IPS-15b (cell line): ENCODE results near the gene FETUB.

ENCODE experiments used
- H3K27me3 ChIP-seq: one replicate; pipeline ENCODE4 v1.6.1; 2013; ENCODE audit warnings: low read length; ENCODE audit not compliant: control insufficient read depth, insufficient read depth
- H3K36me3 ChIP-seq: one replicate; pipeline ENCODE4 v1.6.1; 2013; ENCODE audit warnings: low read length; ENCODE audit not compliant: control insufficient read depth, insufficient read depth
- H3K4me1 ChIP-seq: one replicate; pipeline ENCODE4 v1.6.1; 2013; ENCODE audit warnings: mild to moderate bottlenecking, low read length; ENCODE audit not compliant: control insufficient read depth, insufficient read depth
- H3K4me3 ChIP-seq: one replicate; pipeline ENCODE4 v1.5.1; 2013; ENCODE audit warnings: low read depth, low read length
- H3K9ac ChIP-seq: one replicate; pipeline ENCODE4 v1.6.1; 2013; ENCODE audit warnings: low read depth, mild to moderate bottlenecking, low read length
- H3K9me3 ChIP-seq: one replicate; pipeline ENCODE4 v1.6.1; 2013; ENCODE audit warnings: mild to moderate bottlenecking, low read length; ENCODE audit not compliant: control insufficient read depth, insufficient read depth

FETUB gene

DNA sequence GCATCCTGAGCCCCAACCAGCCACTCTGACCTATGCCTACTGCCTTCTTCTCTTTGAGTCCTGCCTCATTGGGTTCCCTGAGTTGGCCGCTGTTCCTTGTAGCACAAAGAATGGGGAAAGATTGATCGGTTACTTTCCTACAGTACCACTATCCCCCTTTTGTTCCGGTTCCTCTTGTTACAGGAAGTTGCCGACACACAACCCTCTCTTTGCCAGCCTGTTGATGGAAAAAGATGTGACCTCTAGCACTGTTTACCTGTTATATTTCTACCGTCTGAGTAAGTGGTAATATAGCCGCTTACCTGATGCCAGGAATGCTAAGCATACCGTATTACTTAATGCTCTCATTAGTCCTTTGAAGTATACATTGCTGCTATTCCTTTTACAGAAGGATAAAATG is 37.0 kb upstream of the FETUB start:
- Histone ChIP-seq H3K27me3 (no peaks in the 10 kb centered on the region), H3K9me3 (no peaks in the 10 kb centered on the region), H3K4me1 (no peaks in the 10 kb centered on the region), H3K4me3 (no peak overlapping the region), H3K9ac (no peak overlapping the region), H3K36me3 (no peaks in the 10 kb centered on the region)

DNA sequence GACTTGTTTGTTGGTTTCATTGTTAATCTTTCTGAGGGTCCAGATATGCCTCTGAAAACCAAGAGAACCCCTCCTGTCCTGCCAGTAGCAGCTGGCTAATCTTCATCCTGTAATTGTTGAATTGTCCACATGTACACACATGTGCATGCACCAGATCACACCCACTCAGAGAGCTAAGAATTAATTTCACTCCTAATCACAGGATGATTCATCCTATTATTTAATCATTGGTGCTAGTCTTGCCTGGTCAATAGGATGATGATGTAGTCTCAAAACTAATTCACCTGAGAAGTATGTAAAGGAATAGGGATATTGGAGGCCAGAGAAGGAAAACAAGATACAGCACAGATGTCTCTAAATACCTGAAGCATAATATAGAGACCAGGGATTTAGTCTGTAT is 35.1 kb upstream of the FETUB start:
- H3K36me3 ChIP-seq: no peaks in the 10 kb centered on the region
- no peaks in the 10 kb centered on the region for H3K9me3 ChIP-seq
- no peaks in the 10 kb centered on the region for H3K27me3 ChIP-seq
- no peak overlapping the region for H3K4me3 ChIP-seq
- no peak overlapping the region for H3K9ac ChIP-seq
- H3K4me1 ChIP-seq: no peaks in the 10 kb centered on the region

DNA sequence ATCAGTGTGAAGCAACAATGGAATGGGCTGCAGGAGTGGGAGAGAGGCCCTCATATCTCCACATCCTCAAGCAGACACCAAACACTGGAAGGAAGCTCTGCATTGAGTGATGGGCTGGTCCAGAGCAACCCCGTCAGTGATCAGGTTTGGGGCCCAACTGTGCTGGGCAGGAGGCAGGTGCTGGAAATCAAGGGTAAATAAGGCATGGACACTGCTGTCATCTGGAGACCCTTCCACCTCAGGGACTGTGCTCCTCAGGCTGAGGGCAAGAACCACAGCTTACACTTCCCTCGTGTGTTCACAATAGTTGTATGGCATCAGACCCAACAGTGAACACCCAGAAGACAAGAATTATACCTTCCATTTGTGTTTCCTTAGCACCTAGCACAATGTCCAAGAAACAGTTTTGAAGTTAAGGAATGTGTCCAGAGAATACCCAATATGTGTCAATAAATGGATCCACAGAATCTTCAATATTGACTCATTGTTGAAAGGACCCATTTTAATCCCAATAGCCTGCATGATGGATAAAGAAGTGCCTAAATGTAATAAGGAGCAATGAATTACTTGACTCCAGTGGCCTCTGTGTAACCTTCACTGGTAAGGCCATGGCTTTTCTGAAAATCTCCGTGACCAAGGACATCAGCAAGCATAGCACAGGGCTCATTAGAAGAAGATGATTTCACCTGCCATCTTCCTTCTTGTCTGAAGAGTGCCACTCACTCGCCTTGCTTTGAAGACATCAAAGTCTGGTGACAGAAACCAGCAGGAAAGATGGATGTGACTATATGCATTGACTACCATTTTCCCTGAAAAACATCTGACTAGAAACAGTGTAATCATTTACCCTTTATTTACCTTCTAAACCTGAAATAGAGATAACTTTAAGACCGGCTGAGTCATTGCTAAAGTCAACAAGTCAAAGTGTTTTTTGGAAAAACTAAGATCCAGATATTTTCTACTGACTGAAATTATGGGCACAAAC is 34.3 kb upstream of the FETUB start:
- Histone ChIP-seq H3K4me3 (no peak overlapping the region), H3K9ac (no peak overlapping the region)

DNA sequence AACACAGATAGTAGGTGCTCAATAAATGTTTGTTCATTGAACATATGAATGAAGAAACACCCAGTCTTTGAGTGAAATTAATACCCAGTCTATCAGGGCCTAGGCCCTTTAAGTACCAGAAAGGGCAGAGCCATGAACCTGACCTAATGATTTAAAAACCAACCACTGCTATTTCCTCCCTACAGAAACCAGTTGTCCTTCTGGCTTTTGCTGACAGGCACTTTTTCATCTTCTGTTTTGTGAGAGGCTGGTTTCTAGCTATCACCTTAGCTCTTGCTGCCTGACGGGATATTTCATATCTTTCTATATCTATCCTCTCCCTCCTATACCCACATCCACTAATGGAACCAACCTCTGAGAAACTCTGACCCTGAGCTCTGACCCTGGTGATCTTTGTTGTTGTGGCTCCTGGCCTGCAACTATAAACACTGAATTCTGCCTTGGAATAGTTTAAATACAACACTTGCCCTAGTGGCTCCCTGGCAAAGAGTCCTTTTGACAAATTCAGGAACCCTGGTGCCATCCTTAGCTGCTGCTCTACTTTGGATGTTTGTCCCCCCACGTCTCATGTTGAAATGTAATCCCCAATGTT is 31.5 kb upstream of the FETUB start:
- H3K36me3 ChIP-seq: no peaks in the 10 kb centered on the region
- no peaks in the 10 kb centered on the region for H3K4me1 ChIP-seq
- no peak overlapping the region for H3K4me3 ChIP-seq
- no peak overlapping the region for H3K9ac ChIP-seq
- no peaks in the 10 kb centered on the region for H3K27me3 ChIP-seq
- no peaks in the 10 kb centered on the region for H3K9me3 ChIP-seq

More for the DNA sequence above, 34.3 kb upstream of the FETUB start:
- H3K9me3 ChIP-seq: no peaks in the 10 kb centered on the region
- no peaks in the 10 kb centered on the region for H3K4me1 ChIP-seq
- H3K36me3 ChIP-seq: no peaks in the 10 kb centered on the region
- no peaks in the 10 kb centered on the region for H3K27me3 ChIP-seq

DNA sequence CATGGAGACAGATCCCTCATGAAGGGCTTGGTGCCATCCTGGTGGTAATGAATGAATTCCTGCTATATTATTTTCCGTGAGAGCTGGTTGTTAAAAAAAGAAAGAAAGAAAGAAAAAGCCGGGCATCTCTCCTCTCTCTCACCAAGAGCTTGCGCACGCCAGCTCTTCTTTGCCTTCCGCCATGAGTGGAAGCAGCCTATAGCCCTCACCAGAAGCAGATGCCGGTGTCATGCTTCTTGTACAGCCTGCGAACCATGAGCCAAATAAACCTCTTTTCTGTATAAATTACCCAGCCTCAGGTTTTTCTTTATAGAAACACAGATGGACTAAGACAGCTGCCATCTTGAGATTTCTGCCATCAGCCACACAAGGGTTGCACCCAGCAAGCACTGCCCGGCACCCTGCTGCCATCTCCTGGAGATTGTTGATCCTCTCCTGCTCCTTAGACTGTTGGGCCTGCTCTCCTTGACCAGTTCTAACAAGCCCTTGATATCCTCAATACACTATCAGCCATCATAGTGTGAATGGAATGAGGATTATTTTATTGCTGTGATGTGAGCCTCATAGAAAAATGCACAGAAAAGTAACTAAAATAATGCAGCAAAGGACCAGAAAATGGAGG is 30.8 kb upstream of the FETUB start:
- Histone ChIP-seq H3K36me3 (no peaks in the 10 kb centered on the region), H3K9me3 (no peaks in the 10 kb centered on the region), H3K27me3 (no peaks in the 10 kb centered on the region), H3K4me3 (no peak overlapping the region), H3K4me1 (no peaks in the 10 kb centered on the region), H3K9ac (no peak overlapping the region)

DNA sequence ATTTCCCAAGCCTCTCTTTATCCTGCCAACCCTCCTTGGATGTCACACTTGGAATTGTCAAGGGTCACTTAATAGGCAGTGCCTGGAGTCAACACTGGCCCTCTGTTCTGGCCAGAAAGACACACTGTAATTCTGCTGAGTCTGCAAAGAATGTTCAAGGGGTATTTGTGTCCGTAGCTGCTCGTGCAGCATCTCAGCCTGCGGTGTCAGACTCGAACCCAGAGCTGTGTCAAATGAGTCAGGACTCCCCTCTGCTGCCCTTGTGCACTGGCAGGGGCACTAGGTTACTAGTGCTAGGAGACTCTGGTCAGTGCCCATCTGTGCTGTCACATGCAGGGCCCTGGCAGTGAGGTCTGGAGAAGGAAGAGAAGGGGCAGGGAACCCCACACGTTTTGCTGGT is 28.1 kb upstream of the FETUB start:
- Histone ChIP-seq H3K36me3 (no peaks in the 10 kb centered on the region), H3K9me3 (no peaks in the 10 kb centered on the region), H3K9ac (no peak overlapping the region), H3K4me1 (peaks cover 2% of the 10 kb centered on the region), H3K27me3 (no peaks in the 10 kb centered on the region), H3K4me3 (no peak overlapping the region)

DNA sequence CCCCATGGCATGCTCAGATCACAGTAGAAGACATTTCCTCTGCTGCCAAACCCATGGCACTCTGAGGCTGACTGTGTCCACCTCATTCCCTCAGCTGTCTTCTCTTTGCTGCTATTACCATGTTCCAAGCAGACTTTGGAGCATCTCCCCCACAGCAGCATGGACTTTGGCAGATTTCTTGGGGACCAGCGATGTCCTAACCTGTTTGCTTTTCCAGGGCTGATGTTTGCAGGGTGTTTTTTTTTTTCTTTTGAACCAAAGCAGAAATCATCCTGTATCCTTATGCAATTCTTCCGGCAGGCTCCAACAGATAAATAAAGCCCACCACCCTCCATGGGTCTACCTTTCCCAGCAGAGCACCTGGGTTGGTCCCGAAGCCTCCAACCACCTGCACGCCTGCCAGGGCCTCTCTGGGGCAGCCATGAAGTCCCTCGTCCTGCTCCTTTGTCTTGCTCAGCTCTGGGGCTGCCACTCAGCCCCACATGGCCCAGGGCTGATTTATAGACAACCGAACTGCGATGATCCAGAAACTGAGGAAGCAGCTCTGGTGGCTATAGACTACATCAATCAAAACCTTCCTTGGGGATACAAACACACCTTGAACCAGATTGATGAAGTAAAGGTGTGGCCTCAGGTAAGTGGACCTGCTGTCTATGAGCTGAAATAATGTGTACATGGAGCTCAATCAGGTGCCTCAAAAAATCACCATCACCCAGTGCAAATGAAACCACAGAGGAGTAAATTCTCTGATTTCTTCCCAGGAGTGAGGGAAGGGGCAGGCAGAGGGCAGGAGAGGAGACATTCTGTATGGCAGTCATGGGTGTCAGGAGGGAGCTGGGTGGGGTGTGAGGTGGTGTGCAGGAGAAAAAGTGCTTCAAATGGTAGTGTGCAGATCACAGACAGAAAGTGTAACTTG is 27.2 kb upstream of the FETUB start, which contains the start of gene AHSG:
TSS of gene AHSG (plus strand) at position 340 of the 916 bp plus-strand sequence. CDS start at position 422, 82 bp downstream.
- Histone ChIP-seq H3K9me3 (no peaks in the 10 kb centered on the region), H3K27me3 (peaks cover 7% of the 10 kb centered on the region), H3K9ac (no peak within 1 kb of the TSS), H3K4me3 (no peak within 1 kb of the TSS), H3K4me1 (peaks cover 2% of the 10 kb centered on the region), H3K36me3 (no peaks in the 10 kb centered on the region)

DNA sequence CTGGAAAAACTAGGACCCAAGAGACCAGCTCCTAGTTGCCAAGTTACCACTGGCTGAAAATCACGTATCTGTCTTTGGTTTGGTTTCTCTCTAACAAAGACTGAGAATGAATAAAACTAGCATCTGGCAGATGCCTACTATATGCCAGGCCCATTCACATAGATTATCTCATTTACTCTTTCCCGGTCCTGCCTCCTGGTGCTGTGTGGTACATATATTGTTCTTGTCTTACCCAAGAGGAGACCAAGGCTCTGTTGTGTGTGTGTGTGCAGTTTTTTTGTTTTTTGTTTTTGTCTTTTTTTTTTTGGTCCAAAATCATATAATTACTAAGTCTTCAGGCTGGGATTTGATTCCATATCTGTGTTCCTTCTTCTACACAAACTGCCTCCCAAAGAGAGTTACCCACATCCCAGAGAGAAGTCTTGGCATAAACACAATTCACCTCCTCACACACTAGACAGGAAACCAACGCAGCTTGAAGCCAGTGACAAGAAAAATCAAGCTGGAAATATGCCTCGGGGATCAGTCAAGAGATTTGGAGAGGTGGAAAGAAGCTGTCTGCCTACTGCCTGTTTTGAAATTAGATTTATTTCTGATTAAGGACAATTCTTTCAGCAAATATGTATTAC is 26.4 kb upstream of the FETUB start:
- H3K4me1 ChIP-seq: peaks cover 2% of the 10 kb centered on the region
- H3K4me3 ChIP-seq: no peak overlapping the region
- H3K27me3 ChIP-seq: peaks cover 7% of the 10 kb centered on the region
- no peak overlapping the region for H3K9ac ChIP-seq
- no peaks in the 10 kb centered on the region for H3K9me3 ChIP-seq
- H3K36me3 ChIP-seq: no peaks in the 10 kb centered on the region

DNA sequence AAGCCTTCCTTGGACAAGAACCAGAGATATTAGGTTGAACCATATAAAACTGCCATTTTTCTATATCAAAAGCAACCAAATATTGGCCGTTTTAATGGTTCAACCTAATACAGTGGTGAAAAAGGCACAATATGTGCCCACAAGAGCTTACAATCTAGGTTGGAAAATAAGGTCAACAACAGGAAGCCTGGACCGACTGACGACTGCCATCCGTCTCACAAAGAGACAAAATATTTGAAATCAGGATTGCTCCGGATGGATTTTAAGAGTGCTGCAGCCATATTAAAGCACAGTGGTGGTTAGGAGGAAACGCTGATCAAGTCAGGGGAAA is 26.0 kb upstream of the FETUB start:
- Histone ChIP-seq H3K27me3 (peaks cover 7% of the 10 kb centered on the region), H3K9me3 (no peaks in the 10 kb centered on the region), H3K9ac (no peak overlapping the region), H3K4me1 (peaks cover 2% of the 10 kb centered on the region), H3K4me3 (no peak overlapping the region), H3K36me3 (no peaks in the 10 kb centered on the region)

DNA sequence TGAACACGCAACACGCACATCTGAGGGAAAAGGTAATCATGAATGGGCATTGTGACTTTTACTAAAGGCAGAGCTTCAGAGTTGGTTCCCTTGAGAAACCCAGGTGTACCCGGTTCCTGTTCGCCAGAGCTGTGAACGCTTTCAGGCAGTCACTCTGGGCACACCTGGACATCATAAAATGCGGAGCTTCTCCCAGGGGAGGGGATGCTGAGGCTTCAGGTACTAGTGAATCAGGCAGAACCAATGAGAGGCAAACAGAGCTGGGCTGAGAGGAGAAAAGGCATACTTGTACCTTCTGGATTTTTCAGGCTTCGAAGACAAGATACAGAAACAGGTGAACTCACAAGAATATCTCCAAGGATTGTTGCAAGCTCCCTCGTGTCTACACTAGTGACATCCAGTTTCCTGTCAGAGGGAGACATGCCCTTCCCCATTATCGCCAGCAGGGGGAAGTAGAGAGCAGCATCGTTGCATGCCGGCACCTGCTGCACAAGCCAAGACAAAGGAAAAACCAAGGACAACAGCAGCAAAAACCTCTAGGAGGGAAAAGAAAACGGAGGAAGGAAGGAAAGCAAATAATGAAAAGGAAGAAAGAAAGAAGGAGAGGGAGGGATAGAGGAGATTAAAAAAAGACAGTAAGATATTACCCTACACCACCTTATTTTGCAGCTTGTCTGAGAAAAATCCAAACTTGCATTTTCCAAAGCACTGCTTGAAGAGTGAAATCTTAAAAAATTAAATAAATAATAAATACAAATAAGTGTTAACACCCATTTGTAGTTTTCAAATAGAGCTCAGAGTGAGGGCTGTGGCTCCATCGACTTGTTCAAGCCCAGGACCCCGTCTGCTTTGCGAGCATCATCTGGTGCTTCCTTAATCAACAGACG is 25.4 kb upstream of the FETUB start:
- H3K4me3 ChIP-seq: no peak overlapping the region
- H3K9me3 ChIP-seq: no peaks in the 10 kb centered on the region
- peaks cover 2% of the 10 kb centered on the region for H3K4me1 ChIP-seq
- no peak overlapping the region for H3K9ac ChIP-seq
- H3K27me3 ChIP-seq: peaks cover 7% of the 10 kb centered on the region
- H3K36me3 ChIP-seq: no peaks in the 10 kb centered on the region
